ENCODE measurements around the gene ATP7B. TPM values are rescaled to one million over a fixed set of nuclear protein-coding genes. Genes with fewer than 3 reads are reported as not detected.

Gene ATP7B
- polyA plus RNA-seq, 3 donors = 0.39 to 0.44 TPM; not detected in 1

GRCh38 chr13:51887468-51887867 lies 123.8 kb downstream of the ATP7B start:
- Histone ChIP-seq H3K36me3 (replicated peaks in 1 of 2; ENCODE audit: control insufficient read depth in 1 of 2, insufficient read depth in 2 of 2, low read length in 2 of 2) (no peaks in the 10 kb centered on the region), H3K4me2 (replicated peaks; ENCODE audit: extremely low read depth, low read length, poor library complexity, severe bottlenecking) (no peak overlapping the region), H3K27ac (ENCODE audit: low read depth in 1 of 2, low read length in 2 of 2) (no peak overlapping the region), H3K4me1 (ENCODE audit: control insufficient read depth in 1 of 2, insufficient read depth in 2 of 2, low read length in 2 of 2) (no peaks in the 10 kb centered on the region), H4K20me1 (ENCODE audit: insufficient read depth, low read length) (no peaks in the 10 kb centered on the region), H3K79me2 (ENCODE audit: insufficient read depth, low read length) (no peaks in the 10 kb centered on the region), H2AFZ (ENCODE audit: insufficient read depth, low read depth, low read length, poor library complexity, severe bottlenecking) (no peak overlapping the region), H3K4me3 (replicated peaks in 1 of 3; ENCODE audit: low read depth in 2 of 3, low read length in 3 of 3) (no peak overlapping the region), H3K27me3 (ENCODE audit: control insufficient read depth in 2 of 2, insufficient read depth in 2 of 2, low read length in 2 of 2) (no peaks in the 10 kb centered on the region), H3K9me3 (replicated peaks in 1 of 2; ENCODE audit: control insufficient read depth in 1 of 2, insufficient read depth in 1 of 2, low read length in 2 of 2) (peaks cover 8 to 11% of the 10 kb centered on the region in 2 donors), H3K9ac (ENCODE audit: insufficient read depth, low read length, poor library complexity, severe bottlenecking) (no peak overlapping the region)
- WGBS (ENCODE audit: insufficient coverage) = no CpG with 5 or more reads among the region's 2 CpGs
- TF ChIP-seq CTCF (IDR thresholded peaks at IDR 0.05) = no peak
- no peak for DNase-seq
- H3K27me3 Mint-ChIP-seq (ENCODE audit: low read depth in 3 of 3) = peaks cover 0 to 1% (median 0%) of the 10 kb centered on the region in 3 donors
- H3K36me3 Mint-ChIP-seq = no peaks in the 10 kb centered on the region
- no peak overlapping the region for H3K27ac Mint-ChIP-seq
- no peaks in the 10 kb centered on the region for H3K4me1 Mint-ChIP-seq
- peaks cover 4 to 11% (median 9%) of the 10 kb centered on the region in 7 donors for H3K9me3 Mint-ChIP-seq
- H3K4me3 Mint-ChIP-seq = no peak overlapping the region
- intact Hi-C loops (cut with micrococcal nuclease) = no loop called here

GRCh38 chr13:51885651-51886050 lies 125.6 kb downstream of the ATP7B start:
- H3K79me2 ChIP-seq (ENCODE audit: insufficient read depth, low read length) = no peaks in the 10 kb centered on the region
- H3K27ac ChIP-seq (ENCODE audit: low read depth in 1 of 2, low read length in 2 of 2) = no peak overlapping the region
- Mint-ChIP-seq H3K27me3 (ENCODE audit: low read depth in 3 of 3) (no peaks in the 10 kb centered on the region), H3K27ac (no peak overlapping the region), H3K4me3 (no peak overlapping the region), H3K4me1 (no peaks in the 10 kb centered on the region), H3K36me3 (no peaks in the 10 kb centered on the region), H3K9me3 (peaks cover 10 to 16% (median 14%) of the 10 kb centered on the region in 7 donors)
- peaks cover 8 to 14% of the 10 kb centered on the region in 2 donors for H3K9me3 ChIP-seq (replicated peaks in 1 of 2; ENCODE audit: control insufficient read depth in 1 of 2, insufficient read depth in 1 of 2, low read length in 2 of 2)
- no peaks in the 10 kb centered on the region for H3K27me3 ChIP-seq (ENCODE audit: control insufficient read depth in 2 of 2, insufficient read depth in 2 of 2, low read length in 2 of 2)
- intact Hi-C loops (cut with micrococcal nuclease) = no loop called here
- H3K9ac ChIP-seq (ENCODE audit: insufficient read depth, low read length, poor library complexity, severe bottlenecking) = no peak overlapping the region
- no peak for DNase-seq
- no peaks in the 10 kb centered on the region for H3K4me1 ChIP-seq (ENCODE audit: control insufficient read depth in 1 of 2, insufficient read depth in 2 of 2, low read length in 2 of 2)
- H4K20me1 ChIP-seq (ENCODE audit: insufficient read depth, low read length) = no peaks in the 10 kb centered on the region
- no peak overlapping the region for H3K4me2 ChIP-seq (replicated peaks; ENCODE audit: extremely low read depth, low read length, poor library complexity, severe bottlenecking)
- 100% methylated on average over 1 of the region's 2 CpGs for WGBS (ENCODE audit: insufficient coverage)
- H3K36me3 ChIP-seq (replicated peaks in 1 of 2; ENCODE audit: control insufficient read depth in 1 of 2, insufficient read depth in 2 of 2, low read length in 2 of 2) = no peaks in the 10 kb centered on the region
- no peak for TF ChIP-seq CTCF (IDR thresholded peaks at IDR 0.05)
- no peak overlapping the region for H2AFZ ChIP-seq (ENCODE audit: insufficient read depth, low read depth, low read length, poor library complexity, severe bottlenecking)
- no peak overlapping the region for H3K4me3 ChIP-seq (replicated peaks in 1 of 3; ENCODE audit: low read depth in 2 of 3, low read length in 3 of 3)
